ENCODE results near the gene CFAP47. TPM values are rescaled to one million over a fixed set of nuclear protein-coding genes. Genes with fewer than 3 reads are reported as not detected.

CFAP47 gene
- total RNA-seq, 1 donor from 2014 or later = 0.13 TPM

GRCh38 chrX:36383495-36383894 lies 464.0 kb downstream of the CFAP47 start:
- H3K36me3 Mint-ChIP-seq = no peaks in the 10 kb centered on the region
- H3K4me3 Mint-ChIP-seq = no peak overlapping the region
- no peaks in the 10 kb centered on the region for H3K27me3 ChIP-seq
- TF ChIP-seq EZH2 (IDR thresholded peaks at IDR 0.05) (no peak), EZH2phosphoT487 (IDR thresholded peaks at IDR 0.05) (no peak), CTCF (IDR thresholded peaks at IDR 0.05) (no peak)
- DNase-seq (ENCODE audit: low spot score) = no peak
- no peak overlapping the region for H3K9ac ChIP-seq
- no peaks in the 10 kb centered on the region for H3F3A ChIP-seq (ENCODE audit: low read depth)
- H3K27ac ChIP-seq = no peak overlapping the region
- no peaks in the 10 kb centered on the region for H3K9me3 Mint-ChIP-seq
- peaks cover 6% of the 10 kb centered on the region for H3K9me3 ChIP-seq (ENCODE audit: low read depth)
- H3K4me1 Mint-ChIP-seq = no peaks in the 10 kb centered on the region
- H4K20me1 ChIP-seq (ENCODE audit: low read depth) = no peaks in the 10 kb centered on the region
- no peaks in the 10 kb centered on the region for H3K79me2 ChIP-seq (ENCODE audit: low read depth)
- no peak overlapping the region for H3K4me3 ChIP-seq
- H3K4me1 ChIP-seq = no peaks in the 10 kb centered on the region
- no peaks in the 10 kb centered on the region for H3K36me3 ChIP-seq
- no peaks in the 10 kb centered on the region for H3K27me3 Mint-ChIP-seq (ENCODE audit: insufficient read depth, low read depth)
- H2AFZ ChIP-seq (replicated peaks) = no peak overlapping the region
- H3K4me2 ChIP-seq = no peak overlapping the region
- H3K27ac Mint-ChIP-seq = no peak overlapping the region

DNA sequence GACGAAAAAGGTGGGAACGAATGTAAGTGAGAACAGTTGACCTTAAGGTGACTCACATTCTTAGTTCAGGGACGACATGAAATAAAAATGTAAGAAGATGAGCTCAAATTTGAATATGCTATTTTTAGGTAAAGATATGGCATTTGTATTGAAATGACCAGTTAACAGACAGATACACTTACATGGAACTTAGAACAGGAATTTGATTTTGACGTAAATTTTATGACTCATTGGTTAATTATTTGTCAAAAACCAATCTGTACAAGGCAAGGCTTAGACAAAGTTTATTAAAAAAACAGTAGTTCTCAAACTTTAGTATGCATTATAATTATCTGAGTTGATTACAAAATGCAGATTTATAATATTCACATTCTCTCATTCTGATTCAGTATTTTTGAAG lies 469.4 kb downstream of the CFAP47 start:
- Histone ChIP-seq H3K27me3 (no peaks in the 10 kb centered on the region), H3F3A (ENCODE audit: low read depth) (no peaks in the 10 kb centered on the region), H3K4me2 (no peak overlapping the region), H3K79me2 (ENCODE audit: low read depth) (no peaks in the 10 kb centered on the region), H4K20me1 (ENCODE audit: low read depth) (no peaks in the 10 kb centered on the region), H3K9ac (no peak overlapping the region), H3K27ac (no peak overlapping the region), H2AFZ (replicated peaks) (no peak overlapping the region), H3K4me1 (no peaks in the 10 kb centered on the region), H3K4me3 (no peak overlapping the region), H3K9me3 (ENCODE audit: low read depth) (no peaks in the 10 kb centered on the region), H3K36me3 (no peaks in the 10 kb centered on the region)
- no peak for DNase-seq (ENCODE audit: low spot score)
- Mint-ChIP-seq H3K27ac (no peak overlapping the region), H3K4me1 (no peaks in the 10 kb centered on the region), H3K4me3 (no peak overlapping the region), H3K9me3 (no peaks in the 10 kb centered on the region), H3K36me3 (no peaks in the 10 kb centered on the region), H3K27me3 (ENCODE audit: insufficient read depth, low read depth) (no peaks in the 10 kb centered on the region)
- TF ChIP-seq EZH2phosphoT487 (IDR thresholded peaks at IDR 0.05) (no peak), EZH2 (IDR thresholded peaks at IDR 0.05) (no peak), CTCF (IDR thresholded peaks at IDR 0.05) (no peak)

DNA sequence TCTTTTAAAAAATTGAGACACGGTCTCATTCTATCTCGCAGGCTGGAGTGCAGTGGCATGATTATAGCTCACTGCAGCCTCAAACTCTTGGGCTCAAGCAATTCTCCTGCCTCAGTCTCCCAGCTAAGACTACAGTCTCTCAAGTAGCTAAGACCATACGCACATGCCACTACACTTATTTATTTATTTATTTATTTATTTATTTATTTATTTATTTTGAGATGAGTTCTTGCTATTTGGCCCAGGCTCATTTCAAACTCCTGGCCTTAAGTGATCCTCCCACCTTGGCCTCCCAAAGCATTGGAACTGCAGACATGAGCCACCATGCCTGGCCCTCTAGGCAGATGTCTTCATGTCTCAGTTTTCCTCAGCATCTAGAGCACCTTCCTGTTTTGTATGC lies 482.2 kb downstream of the CFAP47 start:
- H3K27me3 ChIP-seq = no peaks in the 10 kb centered on the region
- no peaks in the 10 kb centered on the region for H3K79me2 ChIP-seq (ENCODE audit: low read depth)
- no peak for DNase-seq (ENCODE audit: low spot score)
- Mint-ChIP-seq H3K36me3 (no peaks in the 10 kb centered on the region), H3K4me1 (no peaks in the 10 kb centered on the region), H3K27ac (no peak overlapping the region), H3K27me3 (ENCODE audit: insufficient read depth, low read depth) (no peaks in the 10 kb centered on the region), H3K9me3 (no peaks in the 10 kb centered on the region), H3K4me3 (no peak overlapping the region)
- no peak overlapping the region for H3K9ac ChIP-seq
- no peak overlapping the region for H2AFZ ChIP-seq (replicated peaks)
- H3K4me1 ChIP-seq = no peaks in the 10 kb centered on the region
- no peak overlapping the region for H3K27ac ChIP-seq
- H3K4me2 ChIP-seq = no peak overlapping the region
- H3K4me3 ChIP-seq = no peak overlapping the region
- H4K20me1 ChIP-seq (ENCODE audit: low read depth) = no peaks in the 10 kb centered on the region
- peaks cover 7% of the 10 kb centered on the region for H3K9me3 ChIP-seq (ENCODE audit: low read depth)
- H3F3A ChIP-seq (ENCODE audit: low read depth) = no peaks in the 10 kb centered on the region
- TF ChIP-seq EZH2 (IDR thresholded peaks at IDR 0.05) = no peak
- no peak for TF ChIP-seq EZH2phosphoT487 (IDR thresholded peaks at IDR 0.05)
- no peaks in the 10 kb centered on the region for H3K36me3 ChIP-seq

DNA sequence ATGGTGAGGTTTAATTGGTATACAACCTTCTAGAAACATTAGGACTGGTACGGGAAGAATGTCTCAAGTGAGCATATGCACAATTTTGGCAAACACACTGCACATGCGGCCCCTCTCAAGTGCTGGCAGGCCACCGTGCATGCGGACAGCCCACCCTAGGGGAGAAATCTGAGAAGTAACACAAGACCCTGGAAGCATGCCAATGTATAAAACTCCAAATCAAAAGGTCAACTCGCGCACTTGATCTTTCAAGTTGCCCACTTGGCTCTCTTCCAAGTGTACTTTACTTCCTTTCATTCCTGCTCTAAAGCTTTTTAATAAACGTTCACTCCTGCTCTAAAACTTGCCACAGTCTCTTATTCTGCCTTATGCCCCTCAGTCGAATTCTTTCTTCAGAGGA lies 488.3 kb downstream of the CFAP47 start:
- Mint-ChIP-seq H3K27me3 (ENCODE audit: insufficient read depth, low read depth) (no peaks in the 10 kb centered on the region), H3K4me1 (no peaks in the 10 kb centered on the region), H3K9me3 (no peaks in the 10 kb centered on the region), H3K27ac (no peak overlapping the region), H3K36me3 (no peaks in the 10 kb centered on the region), H3K4me3 (no peak overlapping the region)
- Histone ChIP-seq H3K79me2 (ENCODE audit: low read depth) (no peaks in the 10 kb centered on the region), H3K4me3 (no peak overlapping the region), H3F3A (ENCODE audit: low read depth) (no peaks in the 10 kb centered on the region), H3K27me3 (no peaks in the 10 kb centered on the region), H4K20me1 (ENCODE audit: low read depth) (no peaks in the 10 kb centered on the region), H2AFZ (replicated peaks) (no peak overlapping the region), H3K4me2 (no peak overlapping the region), H3K27ac (no peak overlapping the region), H3K36me3 (no peaks in the 10 kb centered on the region), H3K9me3 (ENCODE audit: low read depth) (peaks cover 4% of the 10 kb centered on the region), H3K9ac (no peak overlapping the region), H3K4me1 (no peaks in the 10 kb centered on the region)
- TF ChIP-seq CTCF (IDR thresholded peaks at IDR 0.05) = no peak
- no peak for TF ChIP-seq EZH2 (IDR thresholded peaks at IDR 0.05)
- DNase-seq (ENCODE audit: low spot score) = no peak

Measured in neural progenitor cell (in vitro differentiated cells).